Activated naive CD8-positive, alpha-beta T cell (primary cell): ENCODE data around the gene HSP90AB1.

Experiments used
- H3K27ac Mint-ChIP-seq: one replicate; pipeline ENCODE4 v1.8.0; 2021; ENCODE audit warnings: mixed read lengths
- H3K27me3 Mint-ChIP-seq: one replicate; pipeline ENCODE4 v1.8.0; 2021; ENCODE audit warnings: mixed read lengths
- H3K36me3 Mint-ChIP-seq: one replicate; pipeline ENCODE4 v1.8.0; 2021; ENCODE audit warnings: mixed read lengths
- H3K4me1 Mint-ChIP-seq: one replicate; pipeline ENCODE4 v1.8.0; 2021; ENCODE audit warnings: low read depth, mixed read lengths
- H3K4me3 Mint-ChIP-seq: one replicate; pipeline ENCODE4 v1.8.0; 2021; ENCODE audit warnings: mild to moderate bottlenecking, mixed read lengths
- H3K9me3 Mint-ChIP-seq: one replicate; pipeline ENCODE4 v1.8.0; 2021; ENCODE audit warnings: low read depth, mixed read lengths

HSP90AB1 gene

GRCh38 chr6:44219053-44219814 is 27.7 kb upstream of the HSP90AB1 start:
- H3K4me3 Mint-ChIP-seq = peak overlapping the region; percentile 23
- peaks cover 2% of the 10 kb centered on the region for H3K27me3 Mint-ChIP-seq
- H3K27ac Mint-ChIP-seq = no peak overlapping the region
- no peaks in the 10 kb centered on the region for H3K9me3 Mint-ChIP-seq
- no peaks in the 10 kb centered on the region for H3K36me3 Mint-ChIP-seq
- peaks cover 26% of the 10 kb centered on the region for H3K4me1 Mint-ChIP-seq

GRCh38 chr6:44219815-44220784 is 26.8 kb upstream of the HSP90AB1 start:
- no peaks in the 10 kb centered on the region for H3K36me3 Mint-ChIP-seq
- H3K4me1 Mint-ChIP-seq = peaks cover 33% of the 10 kb centered on the region
- H3K27ac Mint-ChIP-seq = no peak overlapping the region
- H3K4me3 Mint-ChIP-seq = peak overlapping the region; percentile 27
- H3K9me3 Mint-ChIP-seq = no peaks in the 10 kb centered on the region
- peaks cover 2% of the 10 kb centered on the region for H3K27me3 Mint-ChIP-seq

GRCh38 chr6:44220913-44221290 is 26.0 kb upstream of the HSP90AB1 start:
- peaks cover 2% of the 10 kb centered on the region for H3K27me3 Mint-ChIP-seq
- H3K9me3 Mint-ChIP-seq = no peaks in the 10 kb centered on the region
- peaks cover 35% of the 10 kb centered on the region for H3K4me1 Mint-ChIP-seq
- H3K4me3 Mint-ChIP-seq = peak overlapping the region; percentile 24
- no peak overlapping the region for H3K27ac Mint-ChIP-seq
- no peaks in the 10 kb centered on the region for H3K36me3 Mint-ChIP-seq

GRCh38 chr6:44221291-44221960 is 25.5 kb upstream of the HSP90AB1 start:
- Mint-ChIP-seq H3K4me1 (peaks cover 35% of the 10 kb centered on the region), H3K27ac (no peak overlapping the region), H3K36me3 (no peaks in the 10 kb centered on the region), H3K4me3 (peak overlapping the region; percentile 24), H3K27me3 (peaks cover 2% of the 10 kb centered on the region), H3K9me3 (no peaks in the 10 kb centered on the region)

- no peaks in the 10 kb centered on the region for H3K9me3 Mint-ChIP-seq
- no peaks in the 10 kb centered on the region for H3K36me3 Mint-ChIP-seq
- H3K4me1 Mint-ChIP-seq = peaks cover 35% of the 10 kb centered on the region
- H3K4me3 Mint-ChIP-seq = no peak overlapping the region
- H3K27me3 Mint-ChIP-seq = peaks cover 2% of the 10 kb centered on the region
- no peak overlapping the region for H3K27ac Mint-ChIP-seq
Measured at GRCh38 chr6:44221961-44222335, 25.0 kb upstream of the HSP90AB1 start.

GRCh38 chr6:44222486-44223318 is 24.2 kb upstream of the HSP90AB1 start:
- H3K4me1 Mint-ChIP-seq = peaks cover 35% of the 10 kb centered on the region
- H3K4me3 Mint-ChIP-seq = peak overlapping the region; percentile 87

GRCh38 chr6:44223319-44224028 is 23.4 kb upstream of the HSP90AB1 start, which contains the start of gene SLC29A1:
TSS of gene SLC29A1 (plus strand) at chr6:44223595. CDS start at chr6:44227314, 3,719 bp downstream.
- Mint-ChIP-seq H3K27ac (peak within 1 kb of the TSS; percentile 84), H3K4me1 (peaks cover 31% of the 10 kb centered on the region), H3K4me3 (peak within 1 kb of the TSS; percentile 95), H3K36me3 (no peaks in the 10 kb centered on the region), H3K9me3 (no peaks in the 10 kb centered on the region), H3K27me3 (peaks cover 2% of the 10 kb centered on the region)

More at GRCh38 chr6:44222486-44223318, 24.2 kb upstream of the HSP90AB1 start:
- Mint-ChIP-seq H3K9me3 (no peaks in the 10 kb centered on the region), H3K27me3 (peaks cover 2% of the 10 kb centered on the region), H3K27ac (peak overlapping the region; percentile 68), H3K36me3 (no peaks in the 10 kb centered on the region)

- peaks cover 27% of the 10 kb centered on the region for H3K4me1 Mint-ChIP-seq
- peak overlapping the region; percentile 95 for H3K4me3 Mint-ChIP-seq
- peak overlapping the region; percentile 84 for H3K27ac Mint-ChIP-seq
- H3K9me3 Mint-ChIP-seq = no peaks in the 10 kb centered on the region
- H3K36me3 Mint-ChIP-seq = no peaks in the 10 kb centered on the region
- no peaks in the 10 kb centered on the region for H3K27me3 Mint-ChIP-seq
Measured at GRCh38 chr6:44224029-44224964, 22.6 kb upstream of the HSP90AB1 start.

GRCh38 chr6:44224965-44225305 is 22.0 kb upstream of the HSP90AB1 start:
- Mint-ChIP-seq H3K4me1 (peaks cover 27% of the 10 kb centered on the region), H3K27ac (peak overlapping the region; percentile 84), H3K27me3 (no peaks in the 10 kb centered on the region), H3K36me3 (no peaks in the 10 kb centered on the region), H3K9me3 (no peaks in the 10 kb centered on the region), H3K4me3 (peak overlapping the region; percentile 95)

- Mint-ChIP-seq H3K4me3 (peak overlapping the region; percentile 74), H3K27me3 (no peaks in the 10 kb centered on the region), H3K27ac (no peak overlapping the region), H3K4me1 (peaks cover 27% of the 10 kb centered on the region), H3K36me3 (peaks cover under 1% of the 10 kb centered on the region), H3K9me3 (no peaks in the 10 kb centered on the region)
Measured at GRCh38 chr6:44225579-44226325, 21.1 kb upstream of the HSP90AB1 start.

- Mint-ChIP-seq H3K9me3 (no peaks in the 10 kb centered on the region), H3K36me3 (peaks cover 3% of the 10 kb centered on the region), H3K4me1 (peaks cover 21% of the 10 kb centered on the region), H3K27ac (no peak overlapping the region), H3K4me3 (no peak overlapping the region), H3K27me3 (no peaks in the 10 kb centered on the region)
Measured at GRCh38 chr6:44226368-44227147, 20.3 kb upstream of the HSP90AB1 start.
